NT2/D1 (cell line): ENCODE measurements around the gene EMP3.
A peak's percentile ranks its signal among the peaks of the same experiment; 100 is the strongest.

Experiments
- DNase-seq: peaks from one replicate; pipeline ENCODE4 v3.0.0-alpha.2; 2011; ENCODE audit warnings: low read depth, low spot score
- H3K27me3 ChIP-seq: 2 replicates; pipeline ENCODE4 v1.6.0; 2011; ENCODE audit warnings: mild to moderate bottlenecking; ENCODE audit not compliant: insufficient read length, insufficient read depth
- H3K36me3 ChIP-seq: 2 replicates; pipeline ENCODE4 v1.6.1; 2011; ENCODE audit warnings: mild to moderate bottlenecking, low read length, mixed read lengths; ENCODE audit not compliant: insufficient read depth, insufficient read length
- H3K4me1 ChIP-seq: 2 replicates; pipeline ENCODE4 v1.5.1; 2011; ENCODE audit not compliant: insufficient read depth, insufficient read length
- H3K4me3 ChIP-seq: 2 replicates; pipeline ENCODE4 v1.5.1; 2011; ENCODE audit warnings: low read depth; ENCODE audit not compliant: insufficient read length
- H3K9ac ChIP-seq: 2 replicates; pipeline ENCODE4 v1.6.0; 2011; ENCODE audit warnings: low read depth; ENCODE audit not compliant: insufficient read length
- H3K9me3 ChIP-seq: 2 replicates; pipeline ENCODE4 v1.5.1; 2011; ENCODE audit warnings: mild to moderate bottlenecking, low read length; ENCODE audit not compliant: insufficient read depth
- SUZ12 ChIP-seq: IDR thresholded peaks from 2 replicates; pipeline ENCODE4 v1.6.1; 2011; ENCODE audit not compliant: insufficient read length, insufficient read depth; ENCODE audit errors: extremely low read depth
- YY1 ChIP-seq: IDR thresholded peaks from 2 replicates; pipeline ENCODE4 v1.6.1; 2011; ENCODE audit not compliant: insufficient read length, insufficient read depth
- ZNF274 ChIP-seq: IDR thresholded peaks from 2 replicates; pipeline ENCODE4 v1.6.1; 2011; ENCODE audit warnings: mild to moderate bottlenecking, low read depth, low read length

Gene EMP3

GRCh38 chr19:48362716-48363499 lies 37.6 kb downstream of the EMP3 start:
- TF ChIP-seq YY1 (no peak), ZNF274 (no peak), SUZ12 (no peak)
- peaks cover 6% of the 10 kb centered on the region; the same call in 1 of the 2 replicates for H3K9me3 ChIP-seq
- DNase-seq, result peak; percentile 79
- H3K27me3 ChIP-seq, result peaks cover 8% of the 10 kb centered on the region
- no peaks in the 10 kb centered on the region for H3K4me1 ChIP-seq
- no peaks in the 10 kb centered on the region for H3K36me3 ChIP-seq
- peak overlapping the region; percentile 75 for H3K4me3 ChIP-seq
- peak overlapping the region; percentile 93 for H3K9ac ChIP-seq

- H3K9me3 ChIP-seq, result peaks cover 6% of the 10 kb centered on the region; the same call in 1 of the 2 replicates
- DNase-seq, result no peak
- H3K9ac ChIP-seq, result peak overlapping the region; percentile 93
- H3K4me3 ChIP-seq, result peak overlapping the region; percentile 75
- H3K27me3 ChIP-seq, result peaks cover 8% of the 10 kb centered on the region
- TF ChIP-seq SUZ12 (no peak), YY1 (no peak), ZNF274 (no peak)
- no peaks in the 10 kb centered on the region for H3K4me1 ChIP-seq
- H3K36me3 ChIP-seq, result no peaks in the 10 kb centered on the region
Observed at GRCh38 chr19:48363500-48363809, 38.1 kb downstream of the EMP3 start.

GRCh38 chr19:48363810-48364597 lies 38.7 kb downstream of the EMP3 start, which contains the start of the genes SYNGR4 and TMEM143:
Gene SYNGR4 (plus strand): TSS chr19:48364367. CDS start chr19:48365843, 1,476 bp downstream.
Gene TMEM143 (minus strand): TSS chr19:48363940. CDS start chr19:48363920, 20 bp downstream.
- peaks cover 6% of the 10 kb centered on the region; the same call in 1 of the 2 replicates for H3K9me3 ChIP-seq
- TF ChIP-seq SUZ12 (no peak), ZNF274 (no peak), YY1 (no peak)
- H3K36me3 ChIP-seq, result no peaks in the 10 kb centered on the region
- peaks cover 8% of the 10 kb centered on the region for H3K27me3 ChIP-seq
- peak within 1 kb of the TSS; percentile 93 for H3K9ac ChIP-seq
- H3K4me1 ChIP-seq, result no peaks in the 10 kb centered on the region
- peak within 1 kb of the TSS; percentile 75 for H3K4me3 ChIP-seq
- DNase-seq, result peak; percentile 97

GRCh38 chr19:48364598-48365348 lies 39.4 kb downstream of the EMP3 start:
- H3K36me3 ChIP-seq, result no peaks in the 10 kb centered on the region
- H3K9me3 ChIP-seq, result peaks cover 6% of the 10 kb centered on the region; the same call in 1 of the 2 replicates
- H3K27me3 ChIP-seq, result peaks cover 8% of the 10 kb centered on the region
- H3K4me1 ChIP-seq, result peaks cover 2% of the 10 kb centered on the region
- no peak overlapping the region for H3K4me3 ChIP-seq
- DNase-seq, result no peak
- no peak for TF ChIP-seq ZNF274
- no peak for TF ChIP-seq SUZ12
- TF ChIP-seq YY1, result no peak
- H3K9ac ChIP-seq, result no peak overlapping the region

- Histone ChIP-seq H3K9me3 (peaks cover 6% of the 10 kb centered on the region; the same call in 1 of the 2 replicates), H3K4me1 (peaks cover 2% of the 10 kb centered on the region), H3K27me3 (peaks cover 8% of the 10 kb centered on the region), H3K9ac (no peak overlapping the region), H3K36me3 (no peaks in the 10 kb centered on the region), H3K4me3 (no peak overlapping the region)
- DNase-seq, result no peak
- TF ChIP-seq SUZ12 (no peak), YY1 (no peak), ZNF274 (no peak)
Observed at GRCh38 chr19:48365602-48366001, 40.2 kb downstream of the EMP3 start.

GRCh38 chr19:48367855-48368254 lies 42.5 kb downstream of the EMP3 start:
- peaks cover 8% of the 10 kb centered on the region for H3K27me3 ChIP-seq
- peaks cover 2% of the 10 kb centered on the region for H3K4me1 ChIP-seq
- H3K9ac ChIP-seq, result no peak overlapping the region
- H3K9me3 ChIP-seq, result peaks cover 6% of the 10 kb centered on the region; the same call in 1 of the 2 replicates
- DNase-seq, result no peak
- H3K4me3 ChIP-seq, result no peak overlapping the region
- TF ChIP-seq ZNF274 (no peak), YY1 (no peak), SUZ12 (no peak)
- H3K36me3 ChIP-seq, result no peaks in the 10 kb centered on the region
